Spleen (tissue), 7 donors: ENCODE results near the gene PCNX2.

Experiments used
- CTCF ChIP-seq, 11 experiments: fragments of 200-600 bp in 7 of 11; fragments of 450-650 bp in 4 of 11; sonication (generic) in 4 of 11; IDR thresholded peaks in 8 of 11; conservative IDR thresholded peaks in 3 of 11; 1 replicate in 7 of 11; 2 replicates in 4 of 11; pipeline versions ENCODE4 v1.4.0 to v1.8.0; 2016 to 2021; ENCODE audit warnings: antibody characterized with exemption in 11 of 11, inconsistent platforms in 4 of 11, mild to moderate bottlenecking in 1 of 11
- POLR2A ChIP-seq, 3 donors: fragments of 450-650 bp; IDR thresholded peaks; one replicate each; pipeline ENCODE4 v1.5.1; 2017; ENCODE audit warnings: antibody characterized with exemption in 3 of 3, mild to moderate bottlenecking in 1 of 3
- donor health status: DM: no; HTN: no; CAD: no; lungs with moderate emphysema.
- donor health status: DM: no; HTN: no; CAD: no.
- donor health status: DM: no; HTN: no; CAD: no.

- no peak for TF ChIP-seq CTCF (IDR thresholded peaks at IDR 0.05 in 8 of 11, conservative IDR thresholded peaks at IDR 0.05 in 3 of 11)
- TF ChIP-seq POLR2A (IDR thresholded peaks at IDR 0.05), result no peak
Observed at GRCh38 chr1:233261695-233262094, 33.8 kb downstream of the PCNX2 start.
